RKO (cell line): Measurements from ENCODE around the gene GPSM3.
"Not testable (repeated sequence)": the region's sequence is repeated elsewhere in the genome, so short reads cannot be mapped to it uniquely, and the experiment has no call there.

ENCODE experiments used
- DNase-seq: peaks from one replicate; pipeline ENCODE4 v3.0.0-alpha.2; 2016; ENCODE audit warnings: low spot score

The GPSM3 gene

GRCh38 chr6:32149932-32150870 is 42.2 kb downstream of the GPSM3 start:
- DNase-seq = no peak

- no peak for DNase-seq
These were observed 43.2 kb downstream of the GPSM3 start for GRCh38 chr6:32149092-32149755.

DNA sequence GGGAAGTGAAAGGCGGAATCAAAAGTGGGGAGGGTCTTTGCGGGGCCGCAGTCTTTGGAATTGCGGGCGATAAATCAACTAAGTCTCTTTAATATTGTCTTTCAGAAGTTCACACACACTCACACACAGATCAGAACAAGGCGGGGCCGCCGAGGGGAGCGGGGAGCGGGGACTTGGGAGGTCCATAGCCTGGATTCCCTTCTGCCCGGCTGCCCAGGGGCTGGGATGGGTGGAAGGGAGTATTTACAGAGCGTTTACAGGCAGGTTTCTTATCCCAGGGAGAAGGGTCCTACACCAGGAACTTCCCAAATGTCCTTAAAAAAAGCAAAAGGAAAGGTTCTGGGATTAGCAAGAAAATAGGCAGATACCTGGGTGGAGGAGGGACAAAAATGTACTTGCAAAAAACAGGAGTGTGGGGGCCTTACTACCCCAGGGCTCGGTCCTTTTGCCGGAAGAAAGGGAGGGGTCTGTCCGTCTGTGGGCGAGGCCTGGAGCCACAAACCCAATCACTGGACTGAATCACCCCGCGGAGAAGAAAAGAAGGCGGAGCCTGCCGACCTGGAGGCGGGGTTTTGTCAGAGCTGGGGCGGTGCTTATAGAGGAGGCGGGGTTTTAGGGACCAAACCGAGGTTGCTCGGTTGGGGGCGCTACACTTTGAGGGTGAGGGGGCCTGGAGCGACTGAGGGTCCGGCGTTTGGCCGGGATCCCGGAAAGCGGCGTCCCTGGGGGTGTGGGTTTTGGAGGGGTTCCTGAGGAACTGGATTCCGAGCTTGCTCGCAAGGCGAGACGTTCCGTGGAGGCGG is 44.0 kb downstream of the GPSM3 start:
- DNase-seq = no peak

DNA sequence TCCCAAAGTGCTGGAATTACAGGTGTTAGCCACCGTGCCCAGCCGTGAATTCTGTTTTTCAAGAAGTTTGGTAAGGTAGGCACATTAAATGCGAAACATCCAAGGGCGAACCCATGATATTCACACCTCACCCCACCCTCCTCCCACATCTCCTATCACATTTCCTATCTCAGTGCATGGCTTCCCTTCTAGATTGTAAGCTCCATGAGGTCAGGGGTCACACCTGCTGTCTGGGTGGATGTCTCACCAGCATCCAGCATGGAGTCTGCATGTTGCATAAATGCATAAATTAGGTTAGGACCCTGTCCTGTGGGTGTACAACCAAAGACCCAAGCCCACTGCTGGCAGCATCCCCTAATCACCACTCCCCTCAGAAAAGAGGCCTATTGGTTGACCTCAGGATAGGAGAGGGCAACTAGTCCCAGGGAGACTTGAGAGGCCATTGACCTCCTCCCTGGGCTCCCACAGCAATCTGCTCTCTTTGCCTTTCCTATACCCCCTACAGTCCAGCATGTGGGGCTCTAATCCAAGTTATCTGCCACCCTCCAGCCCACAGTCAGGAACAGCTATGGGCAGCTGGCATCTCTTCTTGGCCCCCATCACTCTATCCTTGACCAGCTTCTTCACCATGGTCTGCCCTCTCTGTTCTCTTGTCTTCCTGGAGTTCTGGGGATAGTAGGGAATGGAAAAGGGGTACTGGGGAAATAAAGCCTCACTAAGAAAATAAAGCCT is 44.9 kb downstream of the GPSM3 start:
- DNase-seq = no peak

DNA sequence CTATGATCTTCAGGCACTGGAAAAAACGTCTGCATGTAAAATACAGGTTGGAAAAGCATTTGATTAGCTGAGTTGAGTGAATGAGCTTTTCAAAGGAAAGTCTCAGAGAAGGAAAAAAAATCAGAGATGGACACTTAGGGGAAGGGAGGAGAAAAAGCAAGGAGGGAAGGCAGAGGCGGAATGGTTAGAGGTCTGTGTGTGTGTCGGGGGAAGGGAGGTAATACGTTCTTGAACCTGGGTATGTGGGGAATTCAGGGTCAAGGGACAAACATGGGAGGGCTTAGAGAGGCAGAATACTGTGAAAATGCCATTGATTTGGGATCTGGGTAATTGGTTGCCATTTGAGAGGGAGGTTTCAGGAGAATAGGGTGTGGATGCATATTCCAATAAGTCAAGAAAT is 45.8 kb downstream of the GPSM3 start:
- no peak for DNase-seq

DNA sequence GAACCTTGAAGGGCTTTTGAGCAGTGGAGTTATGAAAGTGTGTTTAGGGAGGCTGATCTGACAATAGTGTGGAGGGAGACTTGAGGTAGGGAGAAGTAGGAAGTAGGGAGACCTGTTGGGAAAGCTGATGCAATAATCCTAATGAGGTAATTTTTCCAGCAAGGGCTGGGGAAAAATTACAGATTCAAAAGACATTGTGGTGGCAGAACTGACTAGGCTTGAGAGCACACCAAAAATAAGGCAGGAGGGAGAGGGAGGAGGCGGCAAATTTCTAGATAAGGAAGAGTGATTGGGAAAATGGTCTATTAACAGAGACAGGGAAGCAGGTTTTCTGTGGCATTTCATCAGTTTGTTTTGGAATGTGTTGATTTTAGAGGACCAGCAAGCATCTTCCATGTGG is 46.2 kb downstream of the GPSM3 start:
- no peak for DNase-seq

GRCh38 chr6:32144238-32144637 is 48.2 kb downstream of the GPSM3 start:
- not testable (repeated sequence) for DNase-seq
